ENCODE measurements around the gene ZNF213.
A peak's percentile ranks its signal among the peaks of the same experiment; 100 is the strongest.

ZNF213 gene

DNA sequence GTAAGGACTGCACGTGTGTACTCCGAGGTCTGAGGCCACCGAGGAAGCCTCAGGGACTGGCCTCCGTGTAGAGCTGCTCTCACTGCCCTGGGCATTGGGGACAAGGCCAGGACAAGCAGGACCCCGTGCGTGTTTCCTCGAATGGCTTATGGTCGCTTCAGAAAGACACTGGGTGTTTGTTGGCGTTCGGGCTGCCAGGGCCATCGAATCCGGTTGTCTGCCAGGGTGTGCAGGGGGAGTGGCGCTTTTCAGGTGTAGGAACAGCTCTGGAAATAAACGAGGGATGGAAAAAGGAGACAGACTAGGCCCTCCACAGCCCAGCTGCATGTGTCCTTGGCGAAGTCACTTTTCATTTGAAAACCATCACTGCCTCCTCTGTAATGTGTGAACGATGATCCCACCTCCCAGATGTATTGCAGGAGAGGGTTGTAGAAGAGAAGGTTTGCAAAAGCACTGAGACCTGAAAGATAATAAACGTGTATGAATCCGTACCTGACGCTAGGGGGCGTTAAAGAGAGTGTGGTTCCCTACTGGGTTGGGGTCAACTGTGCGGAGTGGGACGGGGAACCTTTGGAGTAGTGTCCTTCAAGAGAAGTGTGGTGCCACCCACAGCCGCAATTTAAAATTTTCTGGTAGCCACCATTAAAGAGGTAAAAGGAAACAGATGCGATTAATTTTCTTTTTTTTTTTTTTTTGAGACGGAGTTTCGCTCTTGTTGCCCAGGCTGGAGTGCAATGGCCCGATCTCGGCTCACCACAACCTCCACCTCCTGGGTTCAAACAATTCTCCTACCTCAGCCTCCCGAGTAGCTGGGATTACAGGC is 33.6 kb upstream of the ZNF213 start:
- DNase-seq: no peak

DNA sequence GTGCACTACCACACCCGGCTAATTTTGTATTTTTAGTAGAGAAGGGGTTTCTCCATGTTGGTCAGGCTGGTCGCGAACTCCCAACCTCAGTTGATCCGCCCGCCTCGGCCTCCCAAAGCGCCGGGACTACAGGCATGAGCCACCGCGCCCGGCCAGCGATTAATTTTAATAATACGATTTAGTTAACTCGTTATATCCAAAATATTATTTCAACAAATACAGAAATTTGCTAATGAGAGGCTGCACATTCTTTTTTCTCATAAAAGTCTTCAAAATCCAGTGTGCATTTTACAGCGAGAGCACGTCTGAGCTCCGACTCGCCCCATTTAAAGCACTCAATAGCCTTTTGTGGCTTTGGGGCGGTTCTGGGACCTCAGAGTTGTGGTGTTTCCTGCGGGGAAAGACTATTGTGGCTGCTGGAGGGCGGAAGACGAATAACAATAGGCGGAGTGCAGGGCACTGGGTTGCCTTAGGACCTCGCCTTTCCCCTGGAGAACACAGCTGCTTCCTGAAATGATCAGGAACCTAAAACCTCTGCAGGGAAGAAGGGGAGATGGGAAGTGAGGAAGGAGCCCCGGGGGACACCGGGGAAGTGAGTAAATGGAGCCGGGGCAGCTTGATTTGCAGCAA is 32.9 kb upstream of the ZNF213 start:
- DNase-seq: peak in 1 of 14 donors; percentile 5

DNA sequence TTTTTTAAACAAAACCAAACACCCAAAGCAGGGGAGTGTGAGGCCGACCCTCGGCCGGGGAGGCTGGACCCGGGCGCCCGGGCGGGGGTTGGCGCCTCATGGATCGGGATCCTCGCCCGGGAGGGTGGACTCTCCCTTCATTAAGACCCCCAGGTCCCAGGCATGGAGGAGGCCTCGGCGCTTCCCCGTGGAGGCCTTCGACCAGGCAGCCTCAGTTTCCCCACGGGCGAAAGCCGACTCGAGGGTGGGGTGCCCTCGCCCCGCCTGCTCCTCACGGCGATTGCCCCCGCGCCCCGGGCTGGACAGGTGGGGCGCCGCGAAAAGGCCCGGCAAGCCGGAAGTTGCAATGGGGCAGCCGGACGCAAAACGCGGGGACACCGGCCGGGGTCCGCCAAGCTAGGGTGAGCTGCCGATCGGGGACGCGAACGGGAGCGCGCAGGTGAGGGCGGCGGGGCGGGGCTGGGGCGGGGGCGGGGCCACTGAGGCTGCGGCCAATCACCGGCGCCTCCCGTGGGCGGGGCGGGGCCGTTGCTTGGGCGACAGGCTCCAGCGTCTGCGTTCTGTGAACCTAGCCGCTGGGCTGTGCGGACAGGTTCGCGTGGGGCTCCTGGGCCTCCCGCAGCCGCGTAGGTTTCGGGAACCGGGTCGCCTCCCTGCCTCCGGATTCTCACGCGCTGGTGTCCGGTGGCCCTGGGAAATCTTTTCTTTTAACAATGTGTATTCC is 28.5 kb upstream of the ZNF213 start:
- DNase-seq: peak; percentile 12 to 91 (median 80)

DNA sequence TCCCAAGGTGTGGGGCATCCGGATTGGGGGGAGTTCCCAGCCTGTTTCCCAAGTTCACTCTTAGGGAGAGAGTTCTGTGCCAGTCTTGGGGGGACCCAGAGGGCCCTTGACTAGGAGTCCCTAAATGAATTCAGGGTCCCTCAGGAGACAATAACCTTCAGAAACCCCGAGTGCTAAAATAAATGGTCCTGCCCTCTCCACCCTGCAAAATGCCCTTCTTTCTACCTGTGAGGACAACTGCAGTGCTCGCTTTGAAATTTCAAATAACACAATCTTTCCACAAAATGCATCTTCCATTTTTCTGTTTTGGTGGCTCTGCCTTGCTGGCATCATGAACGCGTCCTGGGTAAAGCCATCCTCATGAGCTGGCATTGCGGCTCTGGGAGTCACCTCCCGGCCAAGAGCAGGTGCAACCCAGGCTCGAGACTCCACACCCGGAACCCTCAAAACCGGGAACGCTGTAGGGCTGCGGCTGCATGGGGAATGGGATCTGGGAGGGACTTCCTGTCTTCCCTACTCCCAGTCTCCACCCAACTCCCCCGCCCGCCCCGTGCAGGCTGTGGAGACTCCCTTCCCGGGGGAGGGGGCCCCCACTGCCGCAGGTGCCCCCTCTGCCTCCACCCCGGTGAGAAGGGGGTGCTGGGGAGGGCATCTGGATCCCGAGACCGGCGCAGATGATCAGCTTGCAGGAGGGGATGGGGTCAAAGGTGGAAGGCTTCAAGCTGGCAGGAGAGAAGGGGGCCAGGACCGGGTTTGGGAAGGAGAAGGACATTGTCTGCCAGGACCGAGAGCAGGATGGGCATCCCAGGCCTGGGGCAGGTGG is 22.6 kb upstream of the ZNF213 start, which contains the start of gene ZNF205:
Gene ZNF205 (plus strand): TSS at position 529 of the 823 bp plus-strand sequence. CDS start 845 bp downstream, outside the sequence.
- peak in 13 of 14 donors; percentile 14 to 83 (median 61) for DNase-seq

DNA sequence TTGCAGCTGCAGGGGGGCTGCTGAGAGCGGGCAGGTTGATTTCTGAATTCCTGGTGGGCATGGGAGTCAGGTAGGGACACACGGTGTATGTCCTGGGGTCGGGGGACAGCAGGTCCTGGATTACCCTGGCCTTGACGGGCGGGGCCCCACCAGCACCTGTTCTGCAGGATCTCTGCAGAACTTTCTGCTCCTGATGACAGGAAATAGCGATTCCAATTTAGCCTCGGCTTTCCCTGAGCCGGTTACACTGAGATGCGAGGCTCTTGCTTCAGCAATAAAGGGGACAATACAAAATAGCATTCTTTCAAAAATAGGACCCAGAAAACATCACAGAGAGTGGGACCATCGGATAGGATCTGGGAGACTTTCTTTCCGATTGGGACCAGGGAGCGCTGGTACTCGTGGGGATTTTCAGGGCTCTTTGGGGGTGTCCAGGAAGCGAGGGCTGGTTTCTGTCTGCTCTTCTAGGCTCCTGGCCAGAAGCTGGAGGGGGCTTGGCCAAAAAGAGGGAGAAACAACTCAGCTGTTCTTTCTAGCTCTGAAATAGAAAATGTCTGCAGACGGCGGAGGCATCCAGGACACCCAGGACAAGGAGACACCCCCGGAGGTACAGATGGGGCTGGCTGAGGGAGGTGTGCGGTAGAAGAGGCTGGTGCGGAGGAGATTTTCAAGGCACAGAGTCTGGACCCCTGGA is 21.8 kb upstream of the ZNF213 start:
- no peak for DNase-seq

DNA sequence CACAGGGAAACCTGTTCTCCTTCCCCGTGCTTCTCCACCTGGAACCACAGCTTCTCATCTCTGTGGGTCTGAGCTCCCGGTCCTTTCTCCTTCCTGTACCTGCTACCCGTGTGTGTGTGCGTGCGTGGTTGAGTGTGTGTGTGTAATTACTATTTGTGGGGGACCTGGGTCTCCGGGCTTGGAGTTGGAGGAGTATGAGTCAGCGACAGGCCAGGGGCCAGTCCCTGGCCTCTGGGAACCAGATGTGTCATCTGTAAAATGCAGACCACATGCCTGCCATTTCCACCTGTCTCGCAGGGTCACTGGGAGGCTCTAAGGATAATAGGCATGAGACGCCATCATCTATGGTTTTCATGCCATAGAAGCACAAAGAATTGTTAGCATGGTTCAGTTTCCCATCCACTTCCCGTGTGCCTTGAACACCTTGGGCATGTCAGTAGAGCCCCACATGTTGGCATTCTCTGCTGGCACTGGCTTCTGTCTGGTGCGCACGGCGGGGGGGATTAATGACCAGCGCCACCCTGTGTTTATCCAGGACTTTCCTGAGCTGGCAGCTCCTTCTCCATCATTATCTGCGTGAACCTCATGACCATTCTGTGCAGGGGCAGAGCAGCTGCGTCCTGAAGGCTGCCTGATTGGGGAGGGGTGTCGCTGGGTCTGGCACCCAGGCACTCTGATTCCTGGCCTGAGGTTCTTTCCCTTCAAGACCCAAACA is 20.9 kb upstream of the ZNF213 start:
- no peak for DNase-seq

DNA sequence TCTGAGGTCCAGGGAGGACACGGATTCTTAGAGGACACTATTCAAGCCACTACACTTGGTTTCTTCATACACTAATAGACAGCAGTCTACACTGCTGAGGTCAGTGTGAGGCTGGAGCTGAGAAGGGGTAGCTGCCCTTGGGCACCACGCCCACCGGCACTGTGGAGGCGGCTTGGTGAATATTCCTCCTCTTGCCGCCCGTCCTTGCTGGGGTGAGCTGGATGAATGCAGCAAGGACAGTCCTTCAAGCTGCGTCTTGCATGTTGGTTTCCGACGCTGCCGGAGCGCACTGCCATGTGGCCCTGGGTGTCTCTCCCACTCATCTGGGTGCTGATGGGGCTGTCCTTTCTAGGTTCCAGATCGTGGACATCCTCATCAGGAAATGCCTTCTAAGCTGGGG is 19.8 kb upstream of the ZNF213 start:
- DNase-seq: no peak

DNA sequence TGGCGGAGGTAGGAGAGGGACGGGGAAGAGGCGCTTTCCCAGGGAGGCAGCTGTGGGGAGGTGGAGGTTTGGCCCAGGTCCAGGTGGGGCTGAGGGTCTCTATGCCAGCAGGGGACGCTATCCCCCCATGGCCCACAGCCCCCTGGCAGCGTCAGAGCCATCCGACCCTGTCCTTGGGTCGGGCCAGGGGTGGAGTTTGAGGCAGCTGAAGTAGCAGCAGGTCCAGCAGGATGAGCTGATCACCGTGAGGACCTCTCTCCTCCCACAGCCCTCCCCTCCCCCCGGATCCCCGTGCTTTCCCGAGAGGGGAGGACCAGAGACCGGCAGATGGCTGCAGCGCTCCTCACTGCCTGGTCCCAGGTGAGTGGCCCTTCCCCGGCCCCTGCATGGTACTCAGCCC is 19.3 kb upstream of the ZNF213 start:
- no peak for DNase-seq

DNA sequence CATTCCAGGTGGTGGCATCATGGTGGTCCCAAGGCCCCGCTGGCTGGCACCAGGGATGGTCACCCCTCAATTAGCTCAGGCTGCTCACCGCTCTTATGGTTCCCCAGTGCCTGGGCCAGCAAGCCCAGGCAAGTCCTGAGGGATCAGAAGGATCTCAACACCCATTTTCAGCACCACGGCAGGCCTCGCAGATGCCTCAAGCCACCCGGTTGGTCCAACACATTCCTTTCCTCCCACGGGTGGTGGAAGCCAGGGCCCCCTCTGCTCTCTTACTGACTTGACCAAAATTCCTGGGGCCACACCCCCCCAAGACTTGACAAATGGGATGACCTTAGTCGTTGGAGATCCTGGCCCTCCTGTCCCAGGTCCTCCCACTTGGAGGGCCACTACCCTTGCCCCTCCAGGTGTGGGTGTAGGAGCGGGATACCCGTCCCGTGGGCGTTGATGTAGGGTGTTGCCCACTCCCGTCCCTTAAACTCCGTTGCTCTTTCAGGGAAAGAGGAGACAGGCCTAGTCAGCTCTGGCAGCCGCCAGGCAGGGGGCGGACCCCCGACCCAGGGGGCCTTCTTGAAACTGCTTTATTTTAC is 16.5 kb upstream of the ZNF213 start:
- DNase-seq: no peak

DNA sequence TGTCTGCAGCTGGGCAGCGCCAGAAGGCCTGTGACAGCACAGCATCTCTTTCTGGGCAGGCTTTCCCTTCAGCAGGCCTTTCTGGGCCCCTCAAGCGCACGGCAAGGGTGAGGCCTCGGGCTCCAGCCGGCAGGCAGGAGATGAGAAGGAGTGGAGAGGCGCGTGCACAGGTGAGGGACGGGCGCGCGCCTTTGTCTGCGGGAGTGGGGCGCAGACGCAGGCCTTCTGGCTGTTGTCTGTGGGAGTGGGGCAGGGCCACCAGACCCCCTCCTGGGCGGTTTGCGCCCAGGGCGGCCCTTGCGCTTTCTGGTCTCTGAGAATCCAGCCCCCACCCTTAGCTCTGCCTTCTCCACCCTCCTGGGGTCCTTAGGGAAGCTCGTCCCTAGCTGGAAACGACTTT is 16.0 kb upstream of the ZNF213 start:
- DNase-seq: no peak

DNA sequence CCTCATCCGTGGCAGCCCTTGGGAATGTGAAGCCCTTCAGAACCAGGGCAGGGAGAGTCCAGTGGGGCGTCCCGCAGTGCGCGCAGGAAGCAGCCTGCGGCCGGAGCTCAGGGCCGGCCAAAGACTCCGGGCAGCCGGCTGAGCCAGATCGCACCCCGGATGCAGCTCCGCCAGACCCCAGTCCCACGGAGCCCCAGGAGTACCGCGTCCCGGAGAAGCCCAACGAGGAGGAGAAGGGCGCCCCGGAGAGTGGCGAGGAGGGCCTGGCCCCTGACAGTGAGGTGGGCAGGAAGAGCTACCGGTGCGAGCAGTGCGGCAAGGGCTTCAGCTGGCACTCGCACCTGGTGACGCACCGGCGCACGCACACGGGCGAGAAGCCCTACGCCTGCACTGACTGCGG is 15.5 kb upstream of the ZNF213 start:
- no peak for DNase-seq

DNA sequence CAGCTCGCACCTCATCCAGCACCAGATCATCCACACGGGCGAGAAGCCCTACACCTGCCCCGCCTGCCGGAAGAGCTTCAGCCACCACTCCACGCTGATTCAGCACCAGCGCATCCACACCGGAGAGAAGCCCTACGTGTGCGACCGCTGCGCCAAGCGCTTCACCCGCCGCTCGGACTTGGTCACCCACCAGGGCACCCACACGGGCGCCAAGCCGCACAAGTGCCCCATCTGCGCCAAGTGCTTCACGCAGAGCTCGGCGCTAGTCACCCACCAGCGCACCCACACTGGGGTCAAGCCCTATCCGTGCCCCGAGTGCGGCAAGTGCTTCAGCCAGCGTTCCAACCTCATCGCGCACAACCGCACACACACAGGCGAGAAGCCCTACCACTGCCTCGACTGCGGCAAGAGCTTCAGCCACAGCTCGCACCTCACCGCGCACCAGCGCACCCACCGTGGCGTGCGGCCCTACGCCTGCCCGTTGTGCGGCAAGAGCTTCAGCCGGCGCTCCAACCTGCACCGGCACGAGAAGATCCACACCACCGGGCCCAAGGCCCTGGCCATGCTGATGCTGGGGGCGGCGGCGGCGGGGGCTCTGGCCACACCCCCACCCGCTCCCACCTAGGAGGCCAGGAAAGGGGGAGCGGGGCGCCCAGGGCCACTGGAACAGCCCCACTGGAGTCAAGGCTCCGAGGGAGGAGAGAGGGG is 15.0 kb upstream of the ZNF213 start:
- DNase-seq: no peak

DNA sequence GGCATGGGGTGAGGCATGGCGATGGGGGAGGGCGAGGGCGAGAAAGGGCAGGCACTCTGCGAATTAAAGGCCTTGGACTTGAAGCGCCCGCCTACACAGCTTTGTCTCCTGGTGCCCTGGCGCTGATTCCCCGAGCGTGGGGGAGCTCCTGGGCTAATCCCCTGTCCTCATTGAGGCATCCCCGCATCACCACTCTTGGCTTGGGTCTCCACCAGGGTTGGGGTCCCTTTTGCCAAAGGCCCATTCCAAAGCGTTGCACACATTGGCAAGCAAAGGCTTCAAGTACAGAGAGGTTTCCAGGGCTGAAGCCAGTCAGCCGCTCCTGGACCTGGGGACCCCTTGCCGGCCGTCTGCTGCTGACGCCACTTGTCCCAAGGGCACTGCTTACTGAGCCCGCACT is 14.4 kb upstream of the ZNF213 start:
- DNase-seq: no peak

DNA sequence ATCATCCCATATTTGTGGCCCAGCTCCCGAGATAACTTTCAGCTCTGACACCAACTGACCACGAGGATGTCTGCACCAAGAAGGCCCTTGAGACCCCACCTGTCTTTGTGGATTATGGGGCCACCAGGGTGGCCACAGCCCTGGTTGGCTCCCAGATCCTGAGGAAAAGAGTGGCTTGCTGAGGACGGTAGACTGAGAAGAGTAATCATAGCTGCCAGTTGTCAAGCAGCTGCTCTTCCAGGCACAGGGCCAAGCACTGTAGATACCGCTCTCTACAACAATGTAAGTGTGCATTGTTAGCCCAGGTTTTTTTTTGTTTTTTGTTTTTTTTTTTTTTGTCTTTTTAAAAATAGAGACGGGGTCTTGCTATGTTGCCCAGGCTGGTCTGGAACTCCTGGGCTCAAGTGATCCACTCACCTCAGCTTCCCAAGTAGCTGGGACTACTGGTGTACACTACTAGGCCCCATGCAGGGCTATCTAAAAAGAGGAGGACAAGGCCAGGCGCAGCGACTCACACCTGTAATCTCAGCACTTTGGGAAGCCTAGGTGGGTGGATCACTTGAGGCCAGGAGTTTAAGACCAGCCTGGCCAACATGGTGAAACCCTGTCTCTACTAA is 12.9 kb upstream of the ZNF213 start:
- no peak for DNase-seq

DNA sequence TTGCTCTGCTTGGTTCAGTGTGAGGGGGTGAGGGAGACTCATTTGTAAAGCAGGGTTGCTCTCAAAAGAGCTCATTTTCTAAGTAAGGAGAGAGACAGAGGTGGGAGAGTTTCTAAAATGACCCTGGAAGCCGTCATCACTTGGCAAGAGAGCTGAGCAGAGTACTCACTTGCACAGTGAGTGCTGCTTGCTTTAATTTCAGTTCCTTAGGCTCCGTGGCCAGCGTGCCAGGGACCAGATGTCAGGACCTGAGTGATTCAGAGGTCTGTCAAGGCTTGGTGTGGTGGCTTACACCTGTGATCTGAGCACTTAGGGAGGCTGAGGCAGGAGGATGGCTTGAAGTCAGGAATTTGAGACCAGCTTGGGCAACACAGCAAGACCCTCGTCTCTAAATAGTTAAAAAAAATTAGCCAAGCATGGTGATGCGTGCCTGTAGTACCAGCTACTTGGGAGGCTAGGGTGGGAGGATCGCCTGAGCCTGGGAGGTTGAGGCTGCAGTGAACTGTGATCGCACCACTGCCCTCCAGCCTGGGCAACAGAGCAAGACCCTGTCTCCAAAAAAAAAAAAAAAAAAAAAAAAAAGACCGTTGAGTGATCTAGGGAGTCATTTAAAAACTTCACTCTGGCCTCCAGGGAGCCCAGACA is 11.8 kb upstream of the ZNF213 start:
- no peak for DNase-seq

DNA sequence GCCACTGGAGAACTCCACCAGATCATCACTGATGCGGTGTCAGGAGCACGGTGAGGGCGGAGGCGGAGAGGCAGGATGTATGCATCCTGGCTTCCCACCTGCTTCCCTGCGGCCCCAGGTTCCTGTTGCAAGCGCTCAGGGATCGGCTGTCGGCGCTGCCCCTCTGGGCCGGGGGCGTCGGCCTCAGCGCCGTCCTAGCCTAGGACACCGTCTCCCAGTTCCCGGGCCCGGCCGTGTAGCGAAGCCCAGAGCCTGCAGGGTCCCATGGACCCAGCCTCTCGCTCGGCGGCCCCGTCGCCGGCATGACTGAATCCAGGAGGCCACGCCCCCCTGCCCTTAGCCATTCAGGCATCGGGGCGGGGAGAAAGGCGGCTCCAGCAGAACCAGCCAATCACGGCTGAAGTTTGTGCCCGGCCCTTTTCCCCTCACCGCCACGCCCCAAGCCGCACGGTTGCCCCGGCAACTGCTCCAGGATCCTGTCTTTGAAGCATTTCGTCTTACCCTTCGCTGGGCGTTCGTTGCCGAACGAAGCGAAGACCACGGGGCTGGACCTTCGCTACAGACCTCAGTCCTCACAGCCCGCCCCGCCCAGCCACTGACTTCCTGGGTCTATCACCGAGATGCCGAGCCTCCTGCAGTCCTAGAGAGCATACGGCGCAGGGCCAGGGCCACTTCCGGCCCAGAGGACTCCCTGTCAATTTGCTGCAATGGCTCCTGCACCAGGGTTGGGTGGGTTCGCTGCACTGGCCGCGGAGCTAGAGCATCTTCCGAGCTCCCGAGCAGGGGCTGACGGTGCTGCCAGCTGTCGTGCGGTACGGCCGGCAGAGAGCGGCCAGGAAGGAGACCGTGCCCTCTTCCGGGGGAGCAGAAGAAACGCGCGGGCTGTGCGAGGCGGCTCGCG is 10.6 kb upstream of the ZNF213 start:
- DNase-seq: peak; percentile 47 to 90 (median 88)

DNA sequence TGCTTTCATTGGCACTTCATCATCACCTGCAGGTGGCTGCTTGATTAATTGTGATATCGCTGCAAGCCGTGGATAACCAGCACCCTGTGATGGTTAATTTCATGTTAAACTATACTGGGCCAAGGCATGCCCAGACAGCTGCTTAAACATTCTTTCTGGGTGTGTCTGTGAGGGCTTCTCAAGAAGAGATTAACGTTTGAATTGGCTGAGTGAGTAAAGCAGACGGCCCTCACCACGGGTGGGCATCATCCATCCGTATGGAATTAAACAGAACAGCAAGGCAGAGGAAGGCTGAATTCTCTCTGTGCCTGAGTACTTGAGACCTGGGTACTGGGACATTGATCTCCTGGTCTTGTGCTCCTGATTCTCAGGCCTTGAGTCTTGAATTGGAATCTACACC is 7.1 kb upstream of the ZNF213 start:
- peak in 1 of 14 donors; percentile 77 for DNase-seq

All from C1 segment of cervical spinal cord (tissue), 14 donors.